Bronchial epithelial cell (primary cell): ENCODE measurements around the gene CD1C. TPM values are rescaled to one million over a fixed set of nuclear protein-coding genes. Genes with fewer than 3 reads are reported as not detected.

Source experiments
- DNase-seq: peaks from one replicate; pipeline ENCODE4 v3.0.0-alpha.2; 2010; ENCODE audit warnings: low read depth
- FAIRE-seq: peaks from 2 replicates; lab custom pipeline; 2011; peaks lifted over from hg19 to GRCh38; lab: Jason Lieb, UNC
- H3K27me3 ChIP-seq: 2 replicates; pipeline ENCODE4 v1.5.1; 2011; ENCODE audit warnings: low read length; ENCODE audit not compliant: control insufficient read depth, insufficient read depth
- H3K36me3 ChIP-seq: 2 replicates; pipeline ENCODE4 v1.5.1; 2011; ENCODE audit warnings: low read length; ENCODE audit not compliant: control insufficient read depth, insufficient read depth
- H3K4me3 ChIP-seq: 2 replicates; pipeline ENCODE4 v1.5.1; 2011; ENCODE audit warnings: mild to moderate bottlenecking, low read depth, low read length, control low read depth
- CTCF ChIP-seq: IDR thresholded peaks from 2 replicates; pipeline ENCODE4 v1.5.1; 2011; ENCODE audit warnings: mild to moderate bottlenecking, moderate library complexity, low read length, control low read depth, inconsistent platforms; ENCODE audit not compliant: insufficient read depth, severe bottlenecking
- total RNA-seq: library from RNA; depleted of rRNA; stranded (reverse); fragments of >200 nt; gene quantifications from 2 replicates; pipeline ENCODE4 v1.2.1, GENCODE V29; 2014

Gene CD1C
- total RNA-seq, 1 donor from 2014 or later: not detected

GRCh38 chr1:158328426-158328825 is 38.7 kb downstream of the CD1C start:
- FAIRE-seq (no peak), DNase-seq (no peak)
- H3K4me3 ChIP-seq: no peak overlapping the region
- TF ChIP-seq CTCF: no peak
- no peaks in the 10 kb centered on the region for H3K27me3 ChIP-seq
- H3K36me3 ChIP-seq: no peaks in the 10 kb centered on the region

GRCh38 chr1:158329300-158329699 is 39.6 kb downstream of the CD1C start:
- DNase-seq: no peak
- Histone ChIP-seq H3K36me3 (no peaks in the 10 kb centered on the region), H3K4me3 (no peak overlapping the region), H3K27me3 (no peaks in the 10 kb centered on the region)
- FAIRE-seq: no peak
- no peak for TF ChIP-seq CTCF

GRCh38 chr1:158329733-158330132 is 40.0 kb downstream of the CD1C start:
- FAIRE-seq: no peak
- peak; percentile 28 for TF ChIP-seq CTCF
- Histone ChIP-seq H3K27me3 (no peaks in the 10 kb centered on the region), H3K4me3 (no peak overlapping the region), H3K36me3 (no peaks in the 10 kb centered on the region)
- peak; percentile 17 for DNase-seq

GRCh38 chr1:158330391-158331105 is 40.8 kb downstream of the CD1C start:
- no peak for DNase-seq

GRCh38 chr1:158331106-158331425 is 41.3 kb downstream of the CD1C start:
- H3K4me3 ChIP-seq: no peak overlapping the region
- no peak for FAIRE-seq
- no peaks in the 10 kb centered on the region for H3K27me3 ChIP-seq
- DNase-seq: no peak
- H3K36me3 ChIP-seq: no peaks in the 10 kb centered on the region
- TF ChIP-seq CTCF: no peak

More at GRCh38 chr1:158330391-158331105, 40.8 kb downstream of the CD1C start:
- FAIRE-seq: peak; percentile 55
- no peaks in the 10 kb centered on the region for H3K36me3 ChIP-seq
- H3K27me3 ChIP-seq: no peaks in the 10 kb centered on the region
- H3K4me3 ChIP-seq: no peak overlapping the region
- TF ChIP-seq CTCF: no peak
